ENCODE results near the gene TRIM71.

- no peak for TF ChIP-seq ZNF248 (tag by site-specific recombination; IDR thresholded peaks at IDR 0.05)
- TF ChIP-seq CTCF (tag by site-specific recombination; IDR thresholded peaks at IDR 0.05), result no peak
- no peak for TF ChIP-seq ZNF639 (tag by site-specific recombination; IDR thresholded peaks at IDR 0.05)
These were observed 13.3 kb downstream of the TRIM71 start for GRCh38 chr3:32831062-32831461.
